Aorta (tissue), 5 donors: ENCODE data around the gene RWDD1. TPM values are rescaled to one million over a fixed set of nuclear protein-coding genes. Genes with fewer than 3 reads are reported as not detected.
A peak's percentile ranks its signal among the peaks of the same experiment; 100 is the strongest.
"Not testable (repeated sequence)": the region's sequence is repeated elsewhere in the genome, so short reads cannot be mapped to it uniquely, and the experiment has no call there.

Experiments
- ATAC-seq: fragments of 200-7000 bp; cut with Tn5 transposase; one replicate; pipeline ENCODE4 v1.9.1; 2022; ENCODE audit warnings: moderate library complexity; ENCODE audit not compliant: low FRiP score
- DNase-seq, 2 donors: peaks; one replicate each; pipeline ENCODE4 v3.0.0-alpha.2; 2020
- H3K27ac ChIP-seq, 2 donors: one replicate each; pipeline ENCODE4 v1.5.1; 2013; ENCODE audit warnings: low read length in 2 of 2, mild to moderate bottlenecking in 2 of 2, moderate library complexity in 2 of 2, control low read depth in 1 of 2, inconsistent platforms in 1 of 2, low read depth in 1 of 2
- H3K27me3 ChIP-seq, 2 donors: one replicate each; pipeline ENCODE4 v1.6.1; 2013; ENCODE audit warnings: control low read depth in 1 of 2, low read length in 1 of 2, mild to moderate bottlenecking in 1 of 2, moderate library complexity in 1 of 2; ENCODE audit not compliant: insufficient read depth in 2 of 2, control insufficient read depth in 1 of 2
- H3K36me3 ChIP-seq, 2 donors: one replicate each; pipeline ENCODE4 v1.6.1; 2013; ENCODE audit warnings: control low read depth in 1 of 2, low read length in 1 of 2, mild to moderate bottlenecking in 1 of 2; ENCODE audit not compliant: insufficient read depth in 2 of 2, control insufficient read depth in 1 of 2
- H3K4me1 ChIP-seq, 2 donors: one replicate each; pipeline ENCODE4 v1.6.1; 2013; ENCODE audit warnings: low read length in 2 of 2, control low read depth in 1 of 2, mild to moderate bottlenecking in 1 of 2, moderate library complexity in 1 of 2; ENCODE audit not compliant: insufficient read depth in 2 of 2, control insufficient read depth in 1 of 2
- H3K4me3 ChIP-seq, 2 donors: one replicate each; pipeline ENCODE4 v1.5.1; 2013; ENCODE audit warnings: low read length in 2 of 2, control low read depth in 1 of 2, mild to moderate bottlenecking in 1 of 2
- H3K9me3 ChIP-seq: one replicate; pipeline ENCODE4 v1.6.1; 2013; ENCODE audit warnings: mild to moderate bottlenecking, low read length; ENCODE audit not compliant: control insufficient read depth
- WGBS, 2 donors: extraction: QIAGEN DNeasy Blood & Tissue Kit; methylation state at CpG; one replicate each; pipeline ENCODE4 v1.1.7; 2013; 5-methylcytosine and 5-hydroxymethylcytosine counted together
- intact Hi-C, 2 donors: fragments of 100-400 bp; cut with DNase I; formaldehyde crosslinking; loops; one replicate each; pipeline versions ENCODE4 v1.14.2 to v1.15.0; 2022
- polyA plus RNA-seq, 2 donors: library from polyadenylated mRNA; stranded (reverse); fragments of 200-250 nt; gene quantifications; one replicate each; pipeline ENCODE4 v1.2.3, GENCODE V29; 2013
- total RNA-seq, 2 donors: library from RNA; stranded (reverse); fragmentation: NEBNext Ultra II Directional; extraction: Animal tissue kit (Norgen Biotek cat#: 25700); gene quantifications; one replicate each; pipeline ENCODE4 v1.2.1, GENCODE V29; 2021
- donor health status: healthy with polysubstance abuse.
- donor health status: Bipolar disorder and iron deficiency.
- donor health status: DM: no; HTN: no; CAD: no.
- donor health status: DM: no; HTN: no; CAD: no.
- donor health status: DM: yes; HTN: yes; CAD: no.

Gene RWDD1
- total and polyA plus RNA-seq, 4 donors, result 40.2 to 111 (median 58.3) TPM

DNA sequence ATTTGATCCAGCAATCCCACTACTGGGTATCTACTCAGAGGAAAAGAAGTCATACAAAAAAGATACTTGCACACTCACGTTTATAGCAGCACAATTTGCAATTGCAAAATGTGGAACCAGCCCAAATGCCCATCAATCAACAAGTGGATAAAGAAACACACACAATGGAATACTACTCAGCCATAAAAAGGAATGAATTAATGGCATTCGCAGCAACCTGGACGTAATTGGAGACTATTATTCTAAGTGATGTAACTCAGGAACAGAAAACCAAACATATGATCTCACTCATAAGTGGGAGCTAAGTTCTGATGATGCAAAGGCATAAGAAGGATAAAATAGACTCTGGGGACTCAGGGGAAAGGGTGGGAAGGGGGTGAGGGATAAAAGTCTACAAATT is 33.6 kb downstream of the RWDD1 start:
- 70 to 81% methylated on average over 3 of the region's 3 CpGs for WGBS, 2 donors
- DNase-seq, H3K9me3 ChIP-seq, H3K4me3 ChIP-seq, H3K27me3 ChIP-seq, intact Hi-C loops, H3K27ac ChIP-seq, ATAC-seq, H3K4me1 ChIP-seq, H3K36me3 ChIP-seq: not testable (repeated sequence)

DNA sequence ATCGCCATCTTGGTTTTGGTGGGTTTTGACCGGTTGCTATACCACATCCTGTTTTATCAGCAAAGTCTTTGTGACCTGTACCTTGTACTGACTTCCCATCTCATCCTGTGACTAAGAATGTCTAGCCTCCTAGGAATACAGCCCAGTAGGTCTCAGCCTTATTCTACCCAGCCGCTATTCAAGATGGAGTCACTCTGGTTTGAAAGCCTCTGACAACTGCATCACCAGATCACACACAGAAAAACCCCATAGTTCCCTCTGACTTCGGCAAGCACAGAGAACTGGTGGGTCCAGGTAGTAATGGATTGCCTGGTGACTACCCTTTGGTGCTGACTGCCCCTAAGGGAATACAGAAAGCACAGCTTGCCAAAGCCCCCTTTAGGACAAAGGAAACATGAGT is 34.6 kb downstream of the RWDD1 start:
- no peak overlapping the region for H3K27ac ChIP-seq
- no peaks in the 10 kb centered on the region for H3K4me1 ChIP-seq
- no peaks in the 10 kb centered on the region for H3K27me3 ChIP-seq
- intact Hi-C loops, result no loop called here
- no peak for ATAC-seq
- H3K36me3 ChIP-seq, result peaks cover 2 to 7% of the 10 kb centered on the region in 2 donors
- H3K9me3 ChIP-seq, result no peaks in the 10 kb centered on the region
- no peak overlapping the region for H3K4me3 ChIP-seq
- DNase-seq, result no peak
- WGBS, 2 donors, result 97 to 98% methylated on average over 4 of the region's 4 CpGs

DNA sequence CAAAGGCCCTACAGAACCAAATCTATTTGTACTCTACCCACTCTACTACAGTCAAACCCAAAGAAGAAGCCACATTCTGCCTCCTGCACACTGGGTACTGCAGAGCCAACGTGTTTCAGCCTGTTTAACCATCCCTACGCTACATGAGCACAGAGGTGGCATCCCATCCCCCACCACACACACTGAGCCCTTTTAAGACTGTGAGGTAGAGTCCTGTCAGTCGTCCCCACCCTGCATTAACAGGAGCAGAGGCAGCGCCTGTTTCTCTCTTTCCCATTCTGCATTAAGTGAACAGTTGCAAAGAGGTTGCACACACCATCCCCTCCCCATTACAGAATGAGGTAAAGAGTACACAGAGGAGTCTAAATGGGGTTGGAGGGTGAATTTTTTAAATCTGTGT is 39.8 kb downstream of the RWDD1 start:
- ATAC-seq (no peak), DNase-seq (no peak)
- no peaks in the 10 kb centered on the region for H3K4me1 ChIP-seq
- H3K36me3 ChIP-seq, result peaks cover 2 to 4% of the 10 kb centered on the region in 2 donors
- no peaks in the 10 kb centered on the region for H3K9me3 ChIP-seq
- no peak overlapping the region for H3K4me3 ChIP-seq
- H3K27me3 ChIP-seq, result no peaks in the 10 kb centered on the region
- 43 to 52% methylated on average over 4 of the region's 4 CpGs for WGBS, 2 donors
- intact Hi-C loops, result no loop called here
- no peak overlapping the region for H3K27ac ChIP-seq

DNA sequence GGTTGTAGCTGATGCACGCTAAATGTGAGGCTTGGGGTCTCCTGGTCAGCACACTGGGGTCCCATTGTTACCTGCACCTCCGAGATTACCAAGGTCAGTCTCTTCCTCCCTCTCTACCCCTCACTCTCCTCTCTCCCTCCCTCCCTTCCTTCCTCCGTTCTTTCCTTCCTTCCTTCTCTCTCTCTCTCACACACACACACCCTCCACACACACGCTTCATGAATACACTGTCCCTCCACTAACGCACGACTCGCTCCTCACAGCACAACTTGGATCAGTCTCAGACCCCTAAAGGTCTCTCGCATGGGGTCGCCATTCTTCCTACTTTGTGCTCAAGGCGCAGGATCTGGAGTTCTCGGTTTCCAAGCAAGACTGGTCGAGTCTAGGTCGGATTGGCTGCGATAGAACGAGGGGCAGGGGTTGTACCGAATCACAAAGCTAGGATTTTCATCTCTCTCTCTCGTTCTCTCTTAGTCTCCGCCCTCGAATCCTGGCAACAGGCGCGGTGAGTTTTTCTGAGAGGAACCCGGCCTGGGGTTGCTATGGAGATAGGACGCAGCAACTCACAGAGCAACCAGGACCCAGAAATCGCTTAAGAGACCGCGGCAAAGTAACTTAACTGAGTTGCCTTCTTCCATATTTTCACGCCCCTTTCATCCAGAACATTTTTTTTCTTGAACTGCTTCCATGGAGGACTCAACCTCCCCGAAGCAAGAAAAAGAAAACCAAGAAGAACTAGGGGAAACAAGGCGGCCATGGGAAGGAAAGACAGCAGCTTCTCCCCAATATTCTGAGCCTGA is 44.8 kb downstream of the RWDD1 start, which contains the start of gene RSPH4A:
TSS of gene RSPH4A (plus strand) at position 543 of the 800 bp plus-strand sequence. CDS start at position 688, 145 bp downstream.
- H3K4me3 ChIP-seq, result peak within 1 kb of the TSS; percentile 47 to 63
- intact Hi-C loops, result loop anchor here in 1 of 2 donors (5.0 kb wide), 1 partner anchor 51 kb away; the partner anchor contains the start of gene ZUP1
- 0 to 1% methylated on average over 29 of the region's 29 CpGs for WGBS, 2 donors

DNA sequence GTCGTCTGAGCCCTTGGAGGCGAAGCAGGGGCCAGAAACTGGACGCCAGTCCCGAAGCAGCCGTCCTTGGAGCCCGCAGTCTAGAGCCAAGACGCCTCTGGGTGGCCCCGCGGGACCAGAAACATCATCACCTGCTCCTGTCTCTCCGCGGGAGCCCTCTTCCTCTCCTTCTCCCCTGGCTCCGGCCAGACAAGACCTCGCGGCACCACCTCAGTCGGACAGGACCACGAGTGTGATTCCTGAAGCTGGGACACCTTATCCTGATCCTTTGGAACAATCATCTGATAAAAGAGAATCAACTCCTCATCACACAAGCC is 45.4 kb downstream of the RWDD1 start:
- Histone ChIP-seq H3K27ac (no peak overlapping the region), H3K36me3 (no peaks in the 10 kb centered on the region), H3K27me3 (no peaks in the 10 kb centered on the region), H3K4me3 (peak overlapping the region; percentile 21 to 35), H3K9me3 (no peaks in the 10 kb centered on the region), H3K4me1 (no peaks in the 10 kb centered on the region)
- ATAC-seq (no peak), DNase-seq (no peak)
- WGBS, 2 donors, result 1% methylated on average over 16 of the region's 16 CpGs
- intact Hi-C loops, result loop anchor here in 1 of 2 donors (5.0 kb wide), 1 partner anchor 51 kb away; the partner anchor contains the start of gene ZUP1

More for the DNA sequence above, 44.8 kb downstream of the RWDD1 start, which contains the start of gene RSPH4A:
- H3K36me3 ChIP-seq, result no peaks in the 10 kb centered on the region
- no peak within 1 kb of the TSS for H3K27ac ChIP-seq
- no peaks in the 10 kb centered on the region for H3K27me3 ChIP-seq
- ATAC-seq (peak; percentile 97), DNase-seq (peak; percentile 95 to 96)
- no peaks in the 10 kb centered on the region for H3K9me3 ChIP-seq
- H3K4me1 ChIP-seq, result no peaks in the 10 kb centered on the region

DNA sequence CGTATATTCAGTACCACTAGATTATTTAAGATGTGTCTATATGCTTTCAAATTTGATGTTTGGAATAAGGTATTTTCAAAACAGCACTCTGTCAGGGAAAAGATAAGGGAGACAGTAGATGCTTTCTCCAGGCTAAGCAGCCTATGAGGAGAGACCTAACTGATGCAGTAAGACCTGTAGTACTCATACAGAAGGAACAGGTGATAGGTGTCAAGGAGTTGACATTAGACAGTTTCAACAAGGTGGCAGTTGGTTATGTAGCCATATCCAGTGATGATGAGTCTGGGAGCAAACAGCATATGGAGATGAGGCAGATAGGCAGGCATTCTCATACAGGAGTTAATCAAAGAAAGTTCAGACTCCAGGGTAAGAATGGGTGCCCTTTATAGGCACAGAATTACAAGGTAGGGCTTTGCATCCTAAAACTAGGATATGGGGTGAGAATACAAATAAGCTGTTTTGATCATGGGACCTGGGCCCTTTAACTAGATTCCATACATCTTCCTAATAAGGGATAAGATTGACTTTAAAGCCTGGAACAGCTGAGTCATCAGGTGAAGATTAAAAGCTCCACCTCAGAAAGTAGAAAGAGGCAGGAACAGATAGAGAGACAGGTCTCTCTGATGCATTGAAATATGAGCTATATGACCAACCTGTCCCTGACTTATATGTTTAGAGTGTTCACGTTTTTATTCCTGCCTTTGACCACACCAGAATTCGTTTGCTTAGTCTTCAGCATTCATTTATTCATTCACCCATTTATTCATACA is 52.9 kb downstream of the RWDD1 start:
- ATAC-seq (no peak), DNase-seq (no peak)
- WGBS, 2 donors, result 48 to 57% methylated on average over 3 of the region's 3 CpGs
- no peak overlapping the region for H3K27ac ChIP-seq
- H3K4me3 ChIP-seq, result no peak overlapping the region
- no peaks in the 10 kb centered on the region for H3K4me1 ChIP-seq
- H3K27me3 ChIP-seq, result no peaks in the 10 kb centered on the region
- intact Hi-C loops, result no loop called here
- no peaks in the 10 kb centered on the region for H3K9me3 ChIP-seq
- peaks cover 0 to 2% of the 10 kb centered on the region in 2 donors for H3K36me3 ChIP-seq

DNA sequence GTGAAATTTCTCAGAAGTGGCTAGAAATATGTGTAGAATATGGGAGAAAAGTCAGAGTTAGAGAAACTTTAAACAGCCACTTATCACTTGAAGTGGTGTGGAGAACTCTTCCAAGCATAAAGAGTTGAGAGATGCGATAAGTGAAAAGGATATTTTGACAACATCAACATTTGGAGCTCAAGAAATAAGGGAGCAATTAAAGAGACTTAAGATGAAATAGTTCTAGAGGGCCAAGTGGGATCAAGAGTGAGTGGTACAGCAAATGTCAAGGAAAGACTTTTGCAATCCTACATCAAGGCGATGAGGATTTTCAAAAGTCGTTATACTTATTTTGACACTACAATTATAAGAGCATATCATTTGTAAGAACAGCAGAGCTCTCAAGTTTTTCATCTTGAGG is 54.6 kb downstream of the RWDD1 start:
- peaks cover 0 to 2% of the 10 kb centered on the region in 2 donors for H3K36me3 ChIP-seq
- no peak for ATAC-seq
- no peak overlapping the region for H3K27ac ChIP-seq
- intact Hi-C loops, result no loop called here
- no peak overlapping the region for H3K4me3 ChIP-seq
- WGBS, 2 donors, result 94 to 97% methylated on average over 3 of the region's 3 CpGs
- H3K4me1 ChIP-seq, result no peaks in the 10 kb centered on the region
- no peaks in the 10 kb centered on the region for H3K27me3 ChIP-seq
- DNase-seq, result no peak
- H3K9me3 ChIP-seq, result no peaks in the 10 kb centered on the region

DNA sequence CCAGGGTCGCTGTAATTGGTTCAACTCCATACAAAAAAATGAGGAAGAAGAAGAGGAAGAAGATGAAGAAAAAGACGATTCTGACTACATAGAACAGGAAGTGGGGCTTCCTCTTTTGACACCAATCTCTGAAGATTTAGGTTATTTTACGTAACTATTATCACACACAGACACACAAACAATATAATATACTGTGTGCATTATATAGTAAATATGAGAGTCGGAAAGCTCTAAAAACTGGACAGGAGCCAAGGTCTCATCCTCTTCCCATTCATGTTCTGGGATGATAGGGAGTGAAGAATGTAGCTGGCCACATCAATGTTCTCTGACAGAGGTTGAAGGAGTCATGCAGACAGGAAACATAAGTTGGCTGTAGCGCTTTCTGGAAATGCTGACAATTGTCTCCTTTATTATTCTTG is 58.3 kb downstream of the RWDD1 start:
- 86 to 88% methylated on average over 5 of the region's 5 CpGs for WGBS, 2 donors
- Histone ChIP-seq H3K36me3 (peaks cover 0 to 2% of the 10 kb centered on the region in 2 donors), H3K27me3 (no peaks in the 10 kb centered on the region), H3K9me3 (no peaks in the 10 kb centered on the region), H3K27ac (no peak overlapping the region), H3K4me3 (no peak overlapping the region), H3K4me1 (no peaks in the 10 kb centered on the region)
- DNase-seq, result no peak
- intact Hi-C loops, result no loop called here
- ATAC-seq, result no peak
